ENCODE results near the gene EID3. TPM values are rescaled to one million over a fixed set of nuclear protein-coding genes. Genes with fewer than 3 reads are reported as not detected.

The EID3 gene
- total RNA-seq, 1 donor from 2014 or later: 2.9 TPM

DNA sequence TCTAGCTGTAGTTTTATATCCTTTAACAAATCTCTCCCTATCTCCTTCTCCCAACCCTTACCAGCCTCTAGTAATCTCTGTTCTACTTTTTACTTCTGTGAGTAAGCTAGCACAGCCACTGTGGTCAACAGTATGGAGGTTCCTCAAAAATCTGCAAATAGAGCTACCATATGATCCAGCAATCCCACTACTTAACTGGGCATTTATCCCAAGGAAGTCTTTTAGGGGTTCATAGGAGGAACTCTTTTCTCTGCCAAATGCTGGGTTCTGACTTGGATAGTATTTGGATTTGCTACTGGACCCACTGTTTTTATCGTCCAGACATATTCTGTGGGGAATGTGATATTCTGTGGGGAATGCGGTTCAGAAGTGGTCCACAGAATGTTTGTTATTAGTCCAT is 41.1 kb downstream of the EID3 start:
- H3K27me3 Mint-ChIP-seq: no peaks in the 10 kb centered on the region
- DNase-seq (ENCODE audit: extremely low spot score, unreplicated experiment): no peak
- H3K36me3 Mint-ChIP-seq: peaks cover 32% of the 10 kb centered on the region
- no peak overlapping the region for H3K4me3 Mint-ChIP-seq
- peaks cover 4% of the 10 kb centered on the region for H3K4me1 Mint-ChIP-seq (ENCODE audit: unreplicated experiment)
- no peak for TF ChIP-seq CTCF (conservative IDR thresholded peaks at IDR 0.05)
- H3K9me3 Mint-ChIP-seq: no peaks in the 10 kb centered on the region
- H3K27ac Mint-ChIP-seq: no peak overlapping the region

GRCh38 chr12:104345234-104346066 is 41.9 kb downstream of the EID3 start:
- no peak overlapping the region for H3K4me3 Mint-ChIP-seq
- peak overlapping the region; percentile 30 for H3K27ac Mint-ChIP-seq
- H3K4me1 Mint-ChIP-seq (ENCODE audit: unreplicated experiment): peaks cover 4% of the 10 kb centered on the region
- peaks cover 28% of the 10 kb centered on the region for H3K36me3 Mint-ChIP-seq
- TF ChIP-seq CTCF (conservative IDR thresholded peaks at IDR 0.05): no peak
- no peak for DNase-seq (ENCODE audit: extremely low spot score, unreplicated experiment)
- H3K27me3 Mint-ChIP-seq: no peaks in the 10 kb centered on the region
- no peaks in the 10 kb centered on the region for H3K9me3 Mint-ChIP-seq

GRCh38 chr12:104347374-104348075 is 44.0 kb downstream of the EID3 start:
- H3K36me3 Mint-ChIP-seq: peaks cover 25% of the 10 kb centered on the region
- TF ChIP-seq CTCF (conservative IDR thresholded peaks at IDR 0.05): no peak

GRCh38 chr12:104348283-104348993 is 44.9 kb downstream of the EID3 start:
- Mint-ChIP-seq H3K27ac (no peak overlapping the region), H3K36me3 (peaks cover 24% of the 10 kb centered on the region), H3K4me3 (no peak overlapping the region), H3K9me3 (no peaks in the 10 kb centered on the region), H3K27me3 (no peaks in the 10 kb centered on the region), H3K4me1 (ENCODE audit: unreplicated experiment) (no peaks in the 10 kb centered on the region)
- TF ChIP-seq CTCF (conservative IDR thresholded peaks at IDR 0.05): no peak
- no peak for DNase-seq (ENCODE audit: extremely low spot score, unreplicated experiment)

More at GRCh38 chr12:104347374-104348075, 44.0 kb downstream of the EID3 start:
- no peak for DNase-seq (ENCODE audit: extremely low spot score, unreplicated experiment)
- Mint-ChIP-seq H3K4me1 (ENCODE audit: unreplicated experiment) (peaks cover 4% of the 10 kb centered on the region), H3K27me3 (no peaks in the 10 kb centered on the region), H3K27ac (peak overlapping the region; percentile 14), H3K9me3 (no peaks in the 10 kb centered on the region), H3K4me3 (no peak overlapping the region)

- no peak overlapping the region for H3K27ac Mint-ChIP-seq
- H3K4me1 Mint-ChIP-seq (ENCODE audit: unreplicated experiment): no peaks in the 10 kb centered on the region
- no peak for DNase-seq (ENCODE audit: extremely low spot score, unreplicated experiment)
- no peak for TF ChIP-seq CTCF (conservative IDR thresholded peaks at IDR 0.05)
- no peaks in the 10 kb centered on the region for H3K9me3 Mint-ChIP-seq
- no peak overlapping the region for H3K4me3 Mint-ChIP-seq
- no peaks in the 10 kb centered on the region for H3K27me3 Mint-ChIP-seq
- H3K36me3 Mint-ChIP-seq: peaks cover 28% of the 10 kb centered on the region
Observed at GRCh38 chr12:104348994-104349494, 45.5 kb downstream of the EID3 start.
